Cardiac muscle cell (in vitro differentiated cells and primary cell): ENCODE data around the gene TRIM66. TPM values are rescaled to one million over a fixed set of nuclear protein-coding genes. Genes with fewer than 3 reads are reported as not detected.
A peak's percentile ranks its signal among the peaks of the same experiment; 100 is the strongest.

ENCODE experiments used
- DNase-seq, 2 donors: peaks; one replicate each; pipeline versions ENCODE4 v3.0.0 to v3.0.0-alpha.2; 2010 to 2017; ENCODE audit warnings: low read depth in 1 of 2, low spot score in 1 of 2
- H3K27ac ChIP-seq: fragments of 200-600 bp; sonication (generic); 2 replicates; pipeline ENCODE4 v1.5.1; 2016
- H3K27me3 ChIP-seq: fragments of 200-600 bp; sonication (generic); 2 replicates; pipeline ENCODE4 v1.6.0; 2016; ENCODE audit warnings: control low read depth
- H3K36me3 ChIP-seq: fragments of 200-600 bp; sonication (generic); 2 replicates; pipeline ENCODE4 v1.5.1; 2016; ENCODE audit warnings: control low read depth
- H3K4me1 ChIP-seq: fragments of 200-600 bp; sonication (generic); 2 replicates; pipeline ENCODE4 v1.8.1; 2017; ENCODE audit warnings: low read depth, mild to moderate bottlenecking, mixed run types
- H3K4me3 ChIP-seq: fragments of 200-600 bp; sonication (generic); 2 replicates; pipeline ENCODE4 v1.5.1; 2016; ENCODE audit warnings: mild to moderate bottlenecking
- H3K9me3 ChIP-seq: fragments of 200-600 bp; sonication (generic); 2 replicates; pipeline ENCODE4 v1.5.1; 2017; ENCODE audit warnings: low read depth, mild to moderate bottlenecking, control low read depth
- polyA plus RNA-seq: library from polyadenylated mRNA; unstranded; fragments of >200 nt; fragmentation: Nextera tagmentation; extraction: Ambion mirVana; gene quantifications from 2 replicates; pipeline ENCODE4 v1.2.1, GENCODE V29; 2016
- total RNA-seq: library from RNA; depleted of rRNA; stranded (reverse); fragments of >200 nt; gene quantifications from 2 replicates; pipeline ENCODE4 v1.2.3, GENCODE V29; 2016
- TF ChIP-seq, protein P1 (sequence below): IDR thresholded peaks from 2 replicates; pipeline ENCODE4 v1.5.1; 2012; ENCODE audit warnings: low read depth, mild to moderate bottlenecking, low read length

TRIM66 gene
- total and polyA plus RNA-seq, 2 experiments from 2014 or later: 3.9 to 10.9 TPM

DNA sequence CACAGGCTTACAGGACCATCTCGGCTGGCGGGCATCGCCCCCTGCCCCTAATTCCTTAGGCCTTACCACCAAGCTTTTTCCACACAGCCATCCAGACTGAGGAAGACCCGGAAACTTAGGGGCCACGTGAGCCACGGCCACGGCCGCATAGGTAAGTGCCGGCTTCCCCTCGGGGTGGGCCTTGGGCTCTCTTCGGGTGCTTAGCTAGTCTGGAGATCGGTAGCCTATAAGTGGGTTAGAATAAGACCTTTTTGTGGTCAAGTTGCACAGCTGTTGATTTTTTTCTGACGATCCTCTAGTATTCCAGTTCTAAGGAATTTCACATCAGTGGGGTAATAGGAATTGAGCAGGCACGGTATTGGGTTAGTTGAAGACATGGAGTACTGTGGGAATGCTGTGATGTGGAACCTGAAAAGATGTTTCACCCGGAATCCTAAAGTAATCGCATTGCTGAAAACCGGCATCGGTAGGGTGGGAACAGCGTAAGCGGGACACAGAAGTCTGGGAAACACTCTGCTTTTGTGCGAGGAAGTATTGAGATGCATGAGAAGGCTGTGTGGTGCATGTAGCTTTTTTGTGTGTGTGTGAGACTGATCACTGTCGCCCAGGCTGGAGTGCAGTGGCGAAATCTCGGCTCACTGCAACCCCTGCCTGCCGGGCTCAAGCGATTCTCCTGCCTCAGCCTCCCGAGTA lies 796 bp upstream of the TRIM66 start:
- H3K27me3 ChIP-seq: no peaks in the 10 kb centered on the region
- no peak for DNase-seq

DNA sequence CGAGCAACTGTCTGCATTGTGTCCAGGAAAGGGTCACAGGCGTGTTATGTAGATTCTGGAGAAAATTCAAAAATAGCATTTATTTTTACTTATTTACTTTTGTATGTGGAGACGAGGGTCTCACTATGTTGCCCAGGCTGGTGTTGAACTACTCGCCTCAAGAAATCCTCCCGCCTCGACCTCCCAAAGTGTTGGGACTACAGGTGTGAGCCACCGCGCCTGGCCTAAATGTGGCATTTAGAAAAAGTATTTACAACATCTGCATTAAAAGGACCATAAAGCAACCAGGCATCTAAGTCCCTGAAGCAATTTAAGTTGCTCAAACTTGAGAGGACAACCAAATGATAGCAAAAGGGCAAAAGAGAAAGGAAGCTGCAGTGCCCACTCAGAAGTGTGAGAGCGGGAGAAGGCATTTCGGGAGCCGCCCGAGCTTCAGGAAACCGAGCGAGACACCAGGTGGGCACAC lies 595 bp downstream of the TRIM66 start:
- TF ChIP-seq, protein P1, sequence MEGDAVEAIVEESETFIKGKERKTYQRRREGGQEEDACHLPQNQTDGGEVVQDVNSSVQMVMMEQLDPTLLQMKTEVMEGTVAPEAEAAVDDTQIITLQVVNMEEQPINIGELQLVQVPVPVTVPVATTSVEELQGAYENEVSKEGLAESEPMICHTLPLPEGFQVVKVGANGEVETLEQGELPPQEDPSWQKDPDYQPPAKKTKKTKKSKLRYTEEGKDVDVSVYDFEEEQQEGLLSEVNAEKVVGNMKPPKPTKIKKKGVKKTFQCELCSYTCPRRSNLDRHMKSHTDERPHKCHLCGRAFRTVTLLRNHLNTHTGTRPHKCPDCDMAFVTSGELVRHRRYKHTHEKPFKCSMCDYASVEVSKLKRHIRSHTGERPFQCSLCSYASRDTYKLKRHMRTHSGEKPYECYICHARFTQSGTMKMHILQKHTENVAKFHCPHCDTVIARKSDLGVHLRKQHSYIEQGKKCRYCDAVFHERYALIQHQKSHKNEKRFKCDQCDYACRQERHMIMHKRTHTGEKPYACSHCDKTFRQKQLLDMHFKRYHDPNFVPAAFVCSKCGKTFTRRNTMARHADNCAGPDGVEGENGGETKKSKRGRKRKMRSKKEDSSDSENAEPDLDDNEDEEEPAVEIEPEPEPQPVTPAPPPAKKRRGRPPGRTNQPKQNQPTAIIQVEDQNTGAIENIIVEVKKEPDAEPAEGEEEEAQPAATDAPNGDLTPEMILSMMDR: no peak
- no peaks in the 10 kb centered on the region for H3K4me1 ChIP-seq
- peaks cover 26% of the 10 kb centered on the region for H3K36me3 ChIP-seq
- peak overlapping the region; percentile 98 for H3K27ac ChIP-seq
- H3K9me3 ChIP-seq: no peaks in the 10 kb centered on the region
- no peaks in the 10 kb centered on the region for H3K27me3 ChIP-seq
- DNase-seq: no peak
- peak overlapping the region; percentile 97 for H3K4me3 ChIP-seq

More for the DNA sequence above, 796 bp upstream of the TRIM66 start:
- H3K9me3 ChIP-seq: no peaks in the 10 kb centered on the region
- peaks cover 5% of the 10 kb centered on the region for H3K4me1 ChIP-seq
- peaks cover 27% of the 10 kb centered on the region for H3K36me3 ChIP-seq
- peak overlapping the region; percentile 97 for H3K4me3 ChIP-seq
- peak overlapping the region; percentile 98 for H3K27ac ChIP-seq
- TF ChIP-seq, protein P1: no peak

- Histone ChIP-seq H3K36me3 (peaks cover 2% of the 10 kb centered on the region), H3K9me3 (no peaks in the 10 kb centered on the region), H3K27ac (no peak overlapping the region), H3K4me3 (no peak overlapping the region), H3K4me1 (no peaks in the 10 kb centered on the region), H3K27me3 (no peaks in the 10 kb centered on the region)
- DNase-seq: no peak
- TF ChIP-seq, protein P1: no peak
Observed at GRCh38 chr11:8679006-8679405, 3.5 kb downstream of the TRIM66 start.

DNA sequence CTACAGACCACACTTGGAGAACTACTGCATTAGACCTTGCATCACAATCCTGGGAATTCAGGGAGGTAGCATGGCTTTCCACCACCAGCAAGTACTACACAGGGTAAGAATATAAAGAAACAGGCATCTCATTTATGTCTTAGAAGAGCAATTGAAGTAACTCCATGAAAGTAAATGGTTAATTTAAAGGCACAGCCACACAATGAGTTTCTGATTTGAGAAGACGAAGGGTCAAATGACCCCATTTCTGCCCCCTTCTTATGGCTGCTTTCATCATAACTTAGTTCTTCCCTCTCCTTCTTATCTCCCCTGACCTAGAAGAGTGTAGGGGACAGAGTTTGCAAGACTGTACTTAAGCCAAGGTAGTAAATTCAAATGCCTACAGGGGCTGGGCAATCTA lies 6.0 kb downstream of the TRIM66 start:
- TF ChIP-seq, protein P1: no peak
- H3K9me3 ChIP-seq: no peaks in the 10 kb centered on the region
- no peak overlapping the region for H3K27ac ChIP-seq
- no peak for DNase-seq
- no peaks in the 10 kb centered on the region for H3K27me3 ChIP-seq
- H3K36me3 ChIP-seq: peaks cover 6% of the 10 kb centered on the region
- no peak overlapping the region for H3K4me3 ChIP-seq
- no peaks in the 10 kb centered on the region for H3K4me1 ChIP-seq

DNA sequence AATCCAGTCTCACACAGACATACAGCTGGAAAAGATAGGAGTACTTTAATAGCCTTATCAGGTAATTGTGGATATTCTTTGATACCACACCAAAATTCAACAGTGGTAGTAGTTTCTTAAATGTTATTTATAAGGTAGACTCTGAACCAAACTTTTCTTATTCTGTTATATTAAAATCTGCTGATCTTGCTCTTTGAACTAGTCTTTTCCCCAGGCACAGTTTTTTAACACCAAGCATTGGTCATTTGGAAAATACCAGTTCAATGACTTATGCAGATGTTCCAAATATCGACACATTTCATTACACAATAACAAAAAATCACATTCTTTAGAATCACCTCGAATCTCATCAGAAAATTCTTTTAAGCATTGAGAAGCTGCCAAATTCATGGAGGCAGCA lies 7.6 kb downstream of the TRIM66 start:
- Histone ChIP-seq H3K36me3 (peaks cover 6% of the 10 kb centered on the region), H3K4me1 (no peaks in the 10 kb centered on the region), H3K27me3 (no peaks in the 10 kb centered on the region), H3K9me3 (no peaks in the 10 kb centered on the region), H3K27ac (no peak overlapping the region), H3K4me3 (no peak overlapping the region)
- no peak for DNase-seq
- TF ChIP-seq, protein P1: no peak
